Prostate gland (tissue), 2 donors: ENCODE results near the gene ANGPTL8. TPM values are rescaled to one million over a fixed set of nuclear protein-coding genes. Genes with fewer than 3 reads are reported as not detected.

Experiments
- DNase-seq: peaks from one replicate; pipeline ENCODE4 v3.0.0-alpha.2; 2019; ENCODE audit warnings: low spot score
- H3K27ac ChIP-seq, 2 donors: fragments of 200-600 bp; sonication (generic); 2 replicates each; pipeline ENCODE4 v1.5.1; 2017 to 2019
- H3K27me3 ChIP-seq: fragments of 200-600 bp; sonication (generic); replicated peaks from 2 replicates; pipeline ENCODE4 v1.5.1; 2019; ENCODE audit not compliant: insufficient read depth
- H3K36me3 ChIP-seq, 2 donors: fragments of 200-600 bp; sonication (generic); 1 replicate in 1 of 2; 2 replicates in 1 of 2; pipeline versions ENCODE4 v1.5.1 to v1.8.1; 2017 to 2019
- H3K4me1 ChIP-seq: fragments of 200-600 bp; sonication (generic); replicated peaks from 2 replicates; pipeline ENCODE4 v1.5.1; 2019
- H3K4me3 ChIP-seq, 2 donors: fragments of 200-600 bp; sonication (generic); 2 replicates each; pipeline ENCODE4 v1.5.1; 2017 to 2019
- H3K9me3 ChIP-seq: fragments of 200-600 bp; sonication (generic); 2 replicates; pipeline ENCODE4 v1.5.1; 2017
- POLR2A ChIP-seq: fragments of 450-650 bp; IDR thresholded peaks from one replicate; pipeline ENCODE4 v1.6.1; 2016; ENCODE audit warnings: antibody characterized with exemption, mild to moderate bottlenecking
- POLR2AphosphoS5 ChIP-seq: sonication (generic); formaldehyde crosslinking; IDR thresholded peaks from one replicate; pipeline ENCODE4 v1.6.1; 2017; ENCODE audit warnings: antibody characterized with exemption
- WGBS: methylation state at CpG from one replicate; pipeline ENCODE4 v1.1.5; 2018; 5-methylcytosine and 5-hydroxymethylcytosine counted together
- intact Hi-C: fragments of 100-400 bp; cut with DNase I; formaldehyde crosslinking; loops from one replicate; pipeline ENCODE4 v1.14.2; 2022
- total RNA-seq, 2 donors: library from RNA; depleted of rRNA; stranded (reverse); fragments of >200 nt; gene quantifications; one replicate each; pipeline ENCODE4 v1.1.0, GENCODE V29; 2016
- TF ChIP-seq, protein P1 (sequence below), 4 experiments: fragments of 200-600 bp in 2 of 4; fragments of 450-650 bp in 2 of 4; sonication (generic) in 2 of 4; IDR thresholded peaks; 1 replicate in 3 of 4; 2 replicates in 1 of 4; pipeline ENCODE4 v1.5.1; 2016 to 2019; ENCODE audit warnings: antibody characterized with exemption in 4 of 4, mild to moderate bottlenecking in 2 of 4, moderate library complexity in 2 of 4

ANGPTL8 gene
- total RNA-seq, 2 donors from 2014 or later, result not detected

DNA sequence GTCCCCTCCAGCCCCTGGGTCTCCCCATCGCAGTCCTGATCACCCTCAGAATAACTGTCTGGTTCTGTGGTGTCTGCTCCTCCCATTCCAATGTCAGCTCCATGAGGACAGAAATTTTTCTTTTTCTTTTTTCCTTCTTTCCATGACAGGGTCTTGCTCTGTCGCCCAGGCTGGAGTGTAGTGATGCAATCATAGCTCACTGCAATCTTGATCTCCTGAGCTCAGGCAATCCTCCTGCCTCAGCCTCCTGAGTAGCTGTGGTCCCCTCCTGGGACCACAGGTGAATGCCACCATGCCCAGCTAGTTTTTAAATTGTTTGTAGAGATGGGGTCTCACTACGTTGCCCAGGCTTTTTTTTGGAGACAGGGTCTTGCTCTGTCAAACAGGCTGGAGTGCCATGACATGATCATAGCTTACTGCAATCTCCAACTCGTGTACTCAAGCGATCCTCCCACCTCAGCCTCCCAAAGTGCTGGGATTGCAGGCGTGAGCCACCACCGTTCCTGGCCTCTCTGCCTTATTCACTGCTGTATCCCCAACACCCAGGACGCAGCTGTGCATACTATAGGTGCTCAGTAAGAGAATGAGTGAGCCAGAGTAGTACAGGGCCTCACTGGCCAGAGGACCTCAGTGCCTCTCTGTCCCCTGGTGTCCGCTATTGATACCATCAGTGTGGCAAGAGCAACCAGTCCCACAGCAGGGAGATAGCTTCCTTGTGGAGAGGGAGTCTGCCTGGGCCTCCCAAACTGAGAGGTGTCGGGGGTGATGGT, 28.1 kb downstream of the ANGPTL8 start:
- intact Hi-C loops, result no loop called here
- TF ChIP-seq POLR2A (no peak), POLR2AphosphoS5 (no peak)
- TF ChIP-seq, protein P1, sequence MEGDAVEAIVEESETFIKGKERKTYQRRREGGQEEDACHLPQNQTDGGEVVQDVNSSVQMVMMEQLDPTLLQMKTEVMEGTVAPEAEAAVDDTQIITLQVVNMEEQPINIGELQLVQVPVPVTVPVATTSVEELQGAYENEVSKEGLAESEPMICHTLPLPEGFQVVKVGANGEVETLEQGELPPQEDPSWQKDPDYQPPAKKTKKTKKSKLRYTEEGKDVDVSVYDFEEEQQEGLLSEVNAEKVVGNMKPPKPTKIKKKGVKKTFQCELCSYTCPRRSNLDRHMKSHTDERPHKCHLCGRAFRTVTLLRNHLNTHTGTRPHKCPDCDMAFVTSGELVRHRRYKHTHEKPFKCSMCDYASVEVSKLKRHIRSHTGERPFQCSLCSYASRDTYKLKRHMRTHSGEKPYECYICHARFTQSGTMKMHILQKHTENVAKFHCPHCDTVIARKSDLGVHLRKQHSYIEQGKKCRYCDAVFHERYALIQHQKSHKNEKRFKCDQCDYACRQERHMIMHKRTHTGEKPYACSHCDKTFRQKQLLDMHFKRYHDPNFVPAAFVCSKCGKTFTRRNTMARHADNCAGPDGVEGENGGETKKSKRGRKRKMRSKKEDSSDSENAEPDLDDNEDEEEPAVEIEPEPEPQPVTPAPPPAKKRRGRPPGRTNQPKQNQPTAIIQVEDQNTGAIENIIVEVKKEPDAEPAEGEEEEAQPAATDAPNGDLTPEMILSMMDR (IDR thresholded peaks at IDR 0.05), result no peak
- Histone ChIP-seq H3K4me1 (no peaks in the 10 kb centered on the region), H3K27me3 (no peaks in the 10 kb centered on the region), H3K4me3 (no peak overlapping the region), H3K27ac (no peak overlapping the region), H3K36me3 (no peaks in the 10 kb centered on the region), H3K9me3 (no peaks in the 10 kb centered on the region)
- no peak for DNase-seq
- WGBS, result 89% methylated on average over 10 of the region's 10 CpGs

DNA sequence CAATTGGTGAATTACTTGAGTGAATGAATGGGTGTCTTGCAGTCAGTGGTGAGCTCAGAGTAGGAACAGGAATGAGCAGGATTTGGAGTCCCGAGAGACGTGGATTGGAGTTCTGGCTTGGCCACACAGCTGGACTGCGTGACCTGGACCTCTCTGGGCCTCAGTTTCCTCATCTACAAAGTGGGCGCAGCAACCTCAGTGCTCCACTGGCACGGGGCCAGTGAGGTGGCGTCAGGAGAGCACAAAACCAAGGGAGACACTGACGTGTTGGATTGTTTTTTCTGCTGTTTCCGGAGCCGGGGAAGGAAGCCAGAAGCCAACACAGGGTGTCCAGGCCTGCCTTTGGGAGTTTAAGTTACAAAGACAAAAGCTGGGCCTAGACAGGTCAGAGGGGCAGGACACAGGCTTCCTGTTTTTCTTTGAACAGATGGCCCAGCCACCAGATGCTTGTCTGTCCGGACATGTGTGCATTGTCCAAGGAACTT, 29.4 kb downstream of the ANGPTL8 start:
- Histone ChIP-seq H3K36me3 (no peaks in the 10 kb centered on the region), H3K9me3 (no peaks in the 10 kb centered on the region), H3K27ac (peak overlapping the region; percentile 5 to 31), H3K27me3 (no peaks in the 10 kb centered on the region), H3K4me1 (no peaks in the 10 kb centered on the region), H3K4me3 (no peak overlapping the region)
- intact Hi-C loops, result no loop called here
- DNase-seq, result peak; percentile 25
- TF ChIP-seq, protein P1 (IDR thresholded peaks at IDR 0.05), result no peak
- TF ChIP-seq POLR2A (no peak), POLR2AphosphoS5 (peak; percentile 46)
- WGBS, result 27% methylated on average over 10 of the region's 10 CpGs

DNA sequence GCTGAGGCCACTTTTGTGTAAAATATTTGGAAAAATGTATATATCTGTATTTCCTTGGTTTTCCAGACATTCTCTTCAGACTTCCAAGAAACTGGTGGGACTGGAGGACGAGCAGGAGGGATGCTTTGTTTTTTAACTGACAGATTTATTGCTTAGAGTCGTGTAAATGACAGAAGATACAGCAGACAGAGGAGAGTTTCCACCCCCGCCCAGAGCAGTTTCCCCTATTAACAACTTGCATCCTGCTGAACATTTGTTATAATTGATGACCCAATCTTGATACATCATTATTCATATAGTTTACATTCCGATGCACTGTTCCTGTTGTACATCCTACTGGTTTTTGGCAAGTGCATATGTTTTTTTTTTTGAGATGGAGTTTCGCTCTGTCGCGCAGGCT, 30.0 kb downstream of the ANGPTL8 start:
- H3K4me1 ChIP-seq, result no peaks in the 10 kb centered on the region
- TF ChIP-seq POLR2A (no peak), POLR2AphosphoS5 (no peak)
- TF ChIP-seq, protein P1 (IDR thresholded peaks at IDR 0.05), result no peak
- WGBS, result 12% methylated on average over 6 of the region's 7 CpGs
- no peaks in the 10 kb centered on the region for H3K27me3 ChIP-seq
- H3K36me3 ChIP-seq, result no peaks in the 10 kb centered on the region
- H3K27ac ChIP-seq, result peak overlapping the region; percentile 5 to 31
- H3K4me3 ChIP-seq, result no peak overlapping the region
- no peaks in the 10 kb centered on the region for H3K9me3 ChIP-seq
- no peak for DNase-seq
- intact Hi-C loops, result no loop called here

DNA sequence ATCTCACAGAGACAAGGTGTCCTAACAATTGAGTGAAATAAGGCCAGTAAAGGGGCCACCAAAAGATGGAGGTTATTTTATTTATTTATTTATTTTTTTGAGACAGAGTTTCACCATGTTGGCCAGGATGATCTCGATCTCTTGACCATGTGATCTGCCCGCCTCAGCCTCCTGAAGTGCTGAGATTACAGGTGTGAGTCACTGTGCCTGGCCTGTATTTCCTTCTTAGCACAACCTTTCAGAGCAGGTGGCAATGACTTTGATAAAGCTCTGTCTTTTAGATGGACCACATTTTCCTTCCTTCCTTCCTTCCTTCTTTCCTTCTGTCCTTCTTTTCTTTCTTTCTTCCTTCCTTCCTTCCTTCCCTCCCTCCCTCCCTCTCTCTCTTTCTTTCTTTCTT, 33.9 kb downstream of the ANGPTL8 start:
- 86% methylated on average over 2 of the region's 2 CpGs for WGBS
- Histone ChIP-seq H3K9me3 (no peaks in the 10 kb centered on the region), H3K27ac (no peak overlapping the region), H3K4me3 (no peak overlapping the region), H3K36me3 (no peaks in the 10 kb centered on the region), H3K4me1 (no peaks in the 10 kb centered on the region), H3K27me3 (no peaks in the 10 kb centered on the region)
- DNase-seq, result no peak
- TF ChIP-seq, protein P1 (IDR thresholded peaks at IDR 0.05), result no peak
- TF ChIP-seq POLR2A (no peak), POLR2AphosphoS5 (no peak)
- intact Hi-C loops, result no loop called here

DNA sequence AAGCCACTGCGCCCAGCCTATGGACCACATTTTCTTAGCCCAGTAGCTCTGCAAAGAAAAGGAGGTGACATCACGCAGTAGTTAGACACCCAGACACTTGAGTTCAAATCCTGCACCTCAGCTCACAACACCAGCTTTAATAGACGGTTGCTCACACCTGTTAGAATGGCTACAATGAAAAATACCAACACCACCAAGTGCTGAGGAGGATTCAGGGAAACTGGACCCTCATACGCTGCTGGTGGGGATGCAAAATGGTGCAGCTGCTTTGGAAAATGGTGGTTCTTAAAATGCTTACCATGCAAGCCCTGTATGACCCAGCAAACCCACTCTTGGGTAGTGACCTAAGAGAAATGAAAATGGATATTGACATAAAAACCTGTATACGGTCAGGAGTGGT, 34.6 kb downstream of the ANGPTL8 start:
- no peak for DNase-seq
- intact Hi-C loops, result no loop called here
- Histone ChIP-seq H3K4me3 (no peak overlapping the region), H3K27me3 (no peaks in the 10 kb centered on the region), H3K27ac (no peak overlapping the region), H3K36me3 (no peaks in the 10 kb centered on the region), H3K4me1 (no peaks in the 10 kb centered on the region), H3K9me3 (no peaks in the 10 kb centered on the region)
- 79% methylated on average over 5 of the region's 5 CpGs for WGBS
- TF ChIP-seq POLR2A, result no peak
